Spleen (tissue), 7 donors: Measurements from ENCODE around the gene RDH8.

Experiments used
- CTCF ChIP-seq, 11 experiments: fragments of 200-600 bp in 7 of 11; fragments of 450-650 bp in 4 of 11; sonication (generic) in 4 of 11; IDR thresholded peaks in 8 of 11; conservative IDR thresholded peaks in 3 of 11; 1 replicate in 7 of 11; 2 replicates in 4 of 11; pipeline versions ENCODE4 v1.4.0 to v1.8.0; 2016 to 2021; ENCODE audit warnings: antibody characterized with exemption in 11 of 11, inconsistent platforms in 4 of 11, mild to moderate bottlenecking in 1 of 11
- POLR2A ChIP-seq, 3 donors: fragments of 450-650 bp; IDR thresholded peaks; one replicate each; pipeline ENCODE4 v1.5.1; 2017; ENCODE audit warnings: antibody characterized with exemption in 3 of 3, mild to moderate bottlenecking in 1 of 3
- POLR2AphosphoS5 ChIP-seq, 3 donors: sonication (generic); formaldehyde crosslinking; IDR thresholded peaks; one replicate each; pipeline ENCODE4 v1.5.1; 2017; ENCODE audit warnings: antibody characterized with exemption in 3 of 3
- donor health status: DM: no; HTN: no; CAD: no; lungs with moderate emphysema.
- donor health status: DM: no; HTN: no; CAD: no.
- donor health status: DM: no; HTN: no; CAD: no.

- TF ChIP-seq CTCF (IDR thresholded peaks at IDR 0.05 in 8 of 11, conservative IDR thresholded peaks at IDR 0.05 in 3 of 11) (no peak), POLR2A (IDR thresholded peaks at IDR 0.05) (no peak), POLR2AphosphoS5 (IDR thresholded peaks at IDR 0.05) (no peak)
Observed at GRCh38 chr19:10026744-10027143, 13.5 kb downstream of the RDH8 start.
